Astrocyte (in vitro differentiated cells and primary cell): ENCODE measurements around the gene SH2D2A. TPM values are rescaled to one million over a fixed set of nuclear protein-coding genes. Genes with fewer than 3 reads are reported as not detected.

Source experiments
- DNase-seq: peaks from one replicate; pipeline ENCODE4 v3.0.0-alpha.2; 2010; ENCODE audit warnings: low read depth
- FAIRE-seq: peaks from 2 replicates; lab custom pipeline; 2011; peaks lifted over from hg19 to GRCh38; lab: Jason Lieb, UNC
- H2AFZ ChIP-seq: 2 replicates; pipeline ENCODE4 v1.6.0; 2012; ENCODE audit warnings: low read depth, low read length, inconsistent platforms
- H3K27ac ChIP-seq: 2 replicates; pipeline ENCODE4 v1.5.1; 2011; ENCODE audit warnings: low read depth, low read length, inconsistent platforms
- H3K27me3 ChIP-seq: 2 replicates; pipeline ENCODE4 v1.6.0; 2011; ENCODE audit warnings: low read length, inconsistent platforms; ENCODE audit not compliant: insufficient read depth
- H3K36me3 ChIP-seq: 2 replicates; pipeline ENCODE4 v1.5.1; 2011; ENCODE audit warnings: low read length, inconsistent platforms; ENCODE audit not compliant: insufficient read depth
- H3K4me1 ChIP-seq: 2 replicates; pipeline ENCODE4 v1.5.1; 2011; ENCODE audit warnings: low read length, inconsistent platforms; ENCODE audit not compliant: insufficient read depth
- H3K4me2 ChIP-seq: 2 replicates; pipeline ENCODE4 v1.6.0; 2012; ENCODE audit warnings: low read length, inconsistent platforms
- H3K4me3 ChIP-seq: 2 replicates; pipeline ENCODE4 v1.5.1; 2011; ENCODE audit warnings: low read depth, mild to moderate bottlenecking, low read length, inconsistent platforms; ENCODE audit not compliant: insufficient read depth
- H3K79me2 ChIP-seq: 2 replicates; pipeline ENCODE4 v1.6.0; 2012; ENCODE audit warnings: mild to moderate bottlenecking, low read length, inconsistent platforms; ENCODE audit not compliant: insufficient read depth
- H3K9ac ChIP-seq: 2 replicates; pipeline ENCODE4 v1.6.0; 2012; ENCODE audit warnings: mild to moderate bottlenecking, low read length, inconsistent platforms
- H3K9me3 ChIP-seq: 2 replicates; pipeline ENCODE4 v1.5.1; 2012; ENCODE audit warnings: low read depth, mild to moderate bottlenecking, low read length, inconsistent platforms; ENCODE audit not compliant: insufficient read depth
- H4K20me1 ChIP-seq: 2 replicates; pipeline ENCODE4 v1.6.0; 2012; ENCODE audit warnings: low read length, inconsistent platforms; ENCODE audit not compliant: insufficient read depth
- H3K27ac Mint-ChIP-seq: one replicate; pipeline ENCODE4 v1.8.0; 2021; ENCODE audit warnings: mild to moderate bottlenecking, mixed read lengths; ENCODE audit not compliant: unreplicated experiment
- H3K27me3 Mint-ChIP-seq: one replicate; pipeline ENCODE4 v1.8.0; 2021; ENCODE audit warnings: low read depth, mixed read lengths; ENCODE audit not compliant: unreplicated experiment
- H3K36me3 Mint-ChIP-seq: one replicate; pipeline ENCODE4 v1.8.0; 2021; ENCODE audit warnings: low read depth, mixed read lengths; ENCODE audit not compliant: unreplicated experiment
- H3K4me1 Mint-ChIP-seq: one replicate; pipeline ENCODE4 v1.8.0; 2021; ENCODE audit warnings: low read depth, mixed read lengths; ENCODE audit not compliant: unreplicated experiment
- H3K4me3 Mint-ChIP-seq: one replicate; pipeline ENCODE4 v1.8.0; 2021; ENCODE audit warnings: mild to moderate bottlenecking, moderate library complexity, mixed read lengths; ENCODE audit not compliant: unreplicated experiment
- H3K9me3 Mint-ChIP-seq: one replicate; pipeline ENCODE4 v1.8.0; 2021; ENCODE audit warnings: mild to moderate bottlenecking, mixed read lengths; ENCODE audit not compliant: unreplicated experiment
- EZH2 ChIP-seq: IDR thresholded peaks from 2 replicates; pipeline ENCODE4 v1.6.1; 2012; ENCODE audit warnings: mild to moderate bottlenecking, low read length, inconsistent platforms; ENCODE audit not compliant: insufficient read depth
- total RNA-seq: library from RNA; stranded (reverse); gene quantifications from 2 replicates; pipeline ENCODE4 v1.2.1, GENCODE V29; 2021
- TF ChIP-seq, protein P1 (sequence below): IDR thresholded peaks from 2 replicates; pipeline ENCODE4 v1.5.1; 2011; ENCODE audit warnings: low read depth, mild to moderate bottlenecking, inconsistent platforms, low read length, moderate library complexity; ENCODE audit not compliant: insufficient read depth

SH2D2A gene
- total RNA-seq, 1 donor from 2014 or later = 1.1 TPM

DNA sequence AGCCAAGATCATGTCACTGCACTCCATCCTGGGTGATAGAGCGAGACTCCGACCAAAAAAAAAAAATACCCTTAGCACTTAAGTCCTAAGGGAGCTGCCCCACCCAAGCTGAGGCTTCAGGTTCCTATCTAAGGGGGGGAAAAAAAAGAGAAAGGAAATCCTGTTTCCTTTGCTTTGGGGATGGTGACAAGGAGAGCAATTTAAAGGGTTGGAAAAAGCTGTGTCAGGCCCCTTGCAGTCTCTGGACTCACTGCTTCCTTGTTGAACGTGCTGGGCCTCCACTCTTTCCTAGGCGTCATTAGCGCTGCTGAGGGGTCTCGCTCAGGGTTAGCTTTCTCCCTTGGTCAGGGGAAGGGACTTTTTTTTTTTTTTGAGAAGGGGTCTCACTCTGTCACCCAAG is 31.2 kb downstream of the SH2D2A start:
- Histone ChIP-seq H3K4me2 (no peak overlapping the region), H2AFZ (no peak overlapping the region), H3K9ac (no peak overlapping the region), H3K79me2 (peaks cover 60% of the 10 kb centered on the region), H3K27me3 (no peaks in the 10 kb centered on the region), H3K4me1 (peaks cover 5% of the 10 kb centered on the region), H3K4me3 (no peak overlapping the region), H4K20me1 (peaks cover 72% of the 10 kb centered on the region), H3K27ac (no peak overlapping the region), H3K36me3 (peaks cover 9% of the 10 kb centered on the region), H3K9me3 (no peaks in the 10 kb centered on the region)
- Mint-ChIP-seq H3K4me1 (peaks cover 14% of the 10 kb centered on the region), H3K27me3 (no peaks in the 10 kb centered on the region), H3K36me3 (peaks cover 16% of the 10 kb centered on the region), H3K4me3 (no peak overlapping the region), H3K27ac (peak overlapping the region; percentile 72), H3K9me3 (no peaks in the 10 kb centered on the region)
- DNase-seq = no peak
- no peak for TF ChIP-seq EZH2
- TF ChIP-seq, protein P1, sequence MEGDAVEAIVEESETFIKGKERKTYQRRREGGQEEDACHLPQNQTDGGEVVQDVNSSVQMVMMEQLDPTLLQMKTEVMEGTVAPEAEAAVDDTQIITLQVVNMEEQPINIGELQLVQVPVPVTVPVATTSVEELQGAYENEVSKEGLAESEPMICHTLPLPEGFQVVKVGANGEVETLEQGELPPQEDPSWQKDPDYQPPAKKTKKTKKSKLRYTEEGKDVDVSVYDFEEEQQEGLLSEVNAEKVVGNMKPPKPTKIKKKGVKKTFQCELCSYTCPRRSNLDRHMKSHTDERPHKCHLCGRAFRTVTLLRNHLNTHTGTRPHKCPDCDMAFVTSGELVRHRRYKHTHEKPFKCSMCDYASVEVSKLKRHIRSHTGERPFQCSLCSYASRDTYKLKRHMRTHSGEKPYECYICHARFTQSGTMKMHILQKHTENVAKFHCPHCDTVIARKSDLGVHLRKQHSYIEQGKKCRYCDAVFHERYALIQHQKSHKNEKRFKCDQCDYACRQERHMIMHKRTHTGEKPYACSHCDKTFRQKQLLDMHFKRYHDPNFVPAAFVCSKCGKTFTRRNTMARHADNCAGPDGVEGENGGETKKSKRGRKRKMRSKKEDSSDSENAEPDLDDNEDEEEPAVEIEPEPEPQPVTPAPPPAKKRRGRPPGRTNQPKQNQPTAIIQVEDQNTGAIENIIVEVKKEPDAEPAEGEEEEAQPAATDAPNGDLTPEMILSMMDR = no peak
- no peak for FAIRE-seq

DNA sequence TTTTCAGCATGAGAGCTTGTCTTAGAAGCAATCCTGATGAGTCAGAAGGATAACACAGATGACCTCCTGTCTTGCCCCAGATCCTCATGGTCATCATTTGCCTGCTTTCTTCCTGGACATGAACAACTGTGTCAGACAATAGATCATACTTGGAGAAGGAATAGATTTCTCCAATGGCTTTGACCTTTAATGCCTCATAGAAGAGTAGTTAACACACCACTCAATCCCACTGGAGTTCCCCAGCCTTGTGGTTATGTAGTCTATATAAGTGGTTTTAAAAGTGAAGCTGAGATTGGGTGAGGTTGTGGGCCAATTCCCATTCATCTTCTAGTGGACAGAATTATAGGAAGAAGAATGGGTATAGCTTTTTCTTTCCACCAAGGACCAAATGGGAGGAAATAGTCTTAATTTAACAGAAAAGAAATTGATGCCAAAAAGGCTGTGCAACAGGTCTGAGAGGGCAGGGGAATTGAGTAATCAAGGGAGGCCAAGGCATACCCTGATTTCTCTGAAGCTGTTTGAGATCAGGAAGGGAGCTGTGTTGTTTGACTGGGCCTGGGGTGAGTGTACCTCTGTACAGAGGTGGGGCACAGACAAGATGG is 35.0 kb downstream of the SH2D2A start:
- H4K20me1 ChIP-seq = peaks cover 78% of the 10 kb centered on the region
- peak overlapping the region; percentile 15 for H3K4me3 Mint-ChIP-seq
- no peak for FAIRE-seq

More for the DNA sequence above, 35.0 kb downstream of the SH2D2A start:
- H3K27ac ChIP-seq = no peak overlapping the region
- H3K9me3 ChIP-seq = no peaks in the 10 kb centered on the region
- H3K27me3 Mint-ChIP-seq = no peaks in the 10 kb centered on the region
- H3K36me3 Mint-ChIP-seq = peaks cover 9% of the 10 kb centered on the region
- TF ChIP-seq, protein P1 = no peak
- no peak for TF ChIP-seq EZH2
- no peak overlapping the region for H2AFZ ChIP-seq
- H3K4me2 ChIP-seq = no peak overlapping the region
- no peak overlapping the region for H3K4me3 ChIP-seq
- peak overlapping the region; percentile 64 for H3K27ac Mint-ChIP-seq
- peaks cover 17% of the 10 kb centered on the region for H3K4me1 Mint-ChIP-seq
- H3K4me1 ChIP-seq = peaks cover 5% of the 10 kb centered on the region
- H3K9ac ChIP-seq = no peak overlapping the region
- peak; percentile 55 for DNase-seq
- H3K9me3 Mint-ChIP-seq = no peaks in the 10 kb centered on the region
- peaks cover 6% of the 10 kb centered on the region for H3K36me3 ChIP-seq
- H3K79me2 ChIP-seq = peaks cover 80% of the 10 kb centered on the region
- H3K27me3 ChIP-seq = no peaks in the 10 kb centered on the region
